A673 (cell line): ENCODE results near the gene SMIM13.
"Not testable (repeated sequence)": the region's sequence is repeated elsewhere in the genome, so short reads cannot be mapped to it uniquely, and the experiment has no call there.

Source experiments
- EZH2 ChIP-seq: fragments of 200-600 bp; sonication (generic); IDR thresholded peaks from 2 replicates; pipeline ENCODE4 v1.6.1; 2017; ENCODE audit warnings: borderline replicate concordance, low read depth, mild to moderate bottlenecking, mixed read lengths, antibody characterized with exemption, low read length; ENCODE audit not compliant: poor library complexity, severe bottlenecking
- TF ChIP-seq, protein P1 (sequence below): fragments of 300-800, 200-600 bp; sonication (generic); conservative IDR thresholded peaks from 2 replicates; pipeline ENCODE4 v1.5.1; 2017; ENCODE audit warnings: low read depth, mild to moderate bottlenecking, antibody characterized with exemption, low read length, moderate library complexity, mixed read lengths

DNA sequence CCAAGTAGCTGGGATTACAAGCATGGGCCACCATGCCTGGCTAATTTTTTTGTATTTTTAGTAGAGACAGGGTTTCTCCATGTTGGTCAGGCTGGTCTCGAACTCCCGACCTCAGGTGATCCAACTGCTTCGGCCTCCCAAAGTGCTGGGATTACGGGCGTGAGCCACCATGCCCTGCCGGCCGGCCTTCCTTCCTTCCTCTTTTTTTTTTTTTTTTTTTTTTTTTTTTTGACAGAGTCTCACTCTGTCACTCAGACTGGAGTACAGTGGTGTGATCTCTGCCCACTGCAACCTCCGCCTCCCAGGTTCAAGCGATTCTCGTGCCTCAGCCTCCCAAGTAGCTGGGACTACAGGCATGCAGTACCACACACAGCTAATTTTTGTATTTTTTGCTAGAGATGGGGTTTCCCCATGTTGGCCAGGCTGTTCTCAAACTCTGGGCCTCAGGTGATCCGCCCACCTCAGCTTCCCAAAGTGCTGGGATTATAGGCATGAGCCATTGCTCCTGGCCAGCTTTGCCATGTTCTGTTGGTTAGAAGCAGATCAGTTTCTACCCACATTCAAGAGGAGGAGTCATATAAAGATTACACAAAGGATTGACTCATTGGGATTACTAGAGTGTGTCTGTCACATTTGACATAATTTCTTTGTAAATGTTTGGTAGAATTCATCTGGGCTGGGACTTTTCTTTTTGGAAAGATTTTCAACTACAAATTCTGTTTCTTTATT, 22.3 kb downstream of the SMIM13 start:
- TF ChIP-seq, protein P1, sequence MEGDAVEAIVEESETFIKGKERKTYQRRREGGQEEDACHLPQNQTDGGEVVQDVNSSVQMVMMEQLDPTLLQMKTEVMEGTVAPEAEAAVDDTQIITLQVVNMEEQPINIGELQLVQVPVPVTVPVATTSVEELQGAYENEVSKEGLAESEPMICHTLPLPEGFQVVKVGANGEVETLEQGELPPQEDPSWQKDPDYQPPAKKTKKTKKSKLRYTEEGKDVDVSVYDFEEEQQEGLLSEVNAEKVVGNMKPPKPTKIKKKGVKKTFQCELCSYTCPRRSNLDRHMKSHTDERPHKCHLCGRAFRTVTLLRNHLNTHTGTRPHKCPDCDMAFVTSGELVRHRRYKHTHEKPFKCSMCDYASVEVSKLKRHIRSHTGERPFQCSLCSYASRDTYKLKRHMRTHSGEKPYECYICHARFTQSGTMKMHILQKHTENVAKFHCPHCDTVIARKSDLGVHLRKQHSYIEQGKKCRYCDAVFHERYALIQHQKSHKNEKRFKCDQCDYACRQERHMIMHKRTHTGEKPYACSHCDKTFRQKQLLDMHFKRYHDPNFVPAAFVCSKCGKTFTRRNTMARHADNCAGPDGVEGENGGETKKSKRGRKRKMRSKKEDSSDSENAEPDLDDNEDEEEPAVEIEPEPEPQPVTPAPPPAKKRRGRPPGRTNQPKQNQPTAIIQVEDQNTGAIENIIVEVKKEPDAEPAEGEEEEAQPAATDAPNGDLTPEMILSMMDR = not testable (repeated sequence)
- not testable (repeated sequence) for TF ChIP-seq EZH2
